HFFc6 (cell line): ENCODE results near the gene LPCAT2. TPM values are rescaled to one million over a fixed set of nuclear protein-coding genes. Genes with fewer than 3 reads are reported as not detected.

Experiments used
- DNase-seq: peaks from one replicate; pipeline ENCODE4 v3.0.0-alpha.2; 2018
- H3K27ac Mint-ChIP-seq: 2 replicates; pipeline ENCODE4 v1.8.0; 2020; ENCODE audit warnings: mild to moderate bottlenecking, mixed read lengths
- H3K27me3 Mint-ChIP-seq: 2 replicates; pipeline ENCODE4 v1.8.0; 2021; ENCODE audit warnings: mild to moderate bottlenecking, moderate library complexity, mixed read lengths; ENCODE audit not compliant: insufficient read depth
- H3K36me3 Mint-ChIP-seq: 2 replicates; pipeline ENCODE4 v1.8.0; 2021; ENCODE audit warnings: low read depth, mixed read lengths
- H3K4me1 Mint-ChIP-seq: 2 replicates; pipeline ENCODE4 v1.8.0; 2020; ENCODE audit warnings: low read depth, mixed read lengths
- H3K4me3 Mint-ChIP-seq: 2 replicates; pipeline ENCODE4 v1.8.0; 2020; ENCODE audit warnings: mild to moderate bottlenecking, moderate library complexity, mixed read lengths
- H3K9me3 Mint-ChIP-seq: 2 replicates; pipeline ENCODE4 v1.8.0; 2020; ENCODE audit warnings: mild to moderate bottlenecking, mixed read lengths
- total RNA-seq, 6 experiments: library from RNA; stranded (reverse); fragmentation: NEBNext Ultra II Directional; extraction: Animal tissue kit (Norgen Biotek cat#: 25700); gene quantifications; 2 replicates in 1 of 6; 3 replicates in 5 of 6; pipeline ENCODE4 v1.2.3, GENCODE V29; 2021
- TF ChIP-seq, protein P1 (sequence below): fragments of 200-600 bp; sonication (generic); IDR thresholded peaks from 2 replicates; pipeline ENCODE4 v1.5.0; 2021; ENCODE audit warnings: antibody characterized with exemption, mild to moderate bottlenecking

The LPCAT2 gene
- total RNA-seq, 6 experiments from 2014 or later: 22.3 to 36.1 (median 27.5) TPM

DNA sequence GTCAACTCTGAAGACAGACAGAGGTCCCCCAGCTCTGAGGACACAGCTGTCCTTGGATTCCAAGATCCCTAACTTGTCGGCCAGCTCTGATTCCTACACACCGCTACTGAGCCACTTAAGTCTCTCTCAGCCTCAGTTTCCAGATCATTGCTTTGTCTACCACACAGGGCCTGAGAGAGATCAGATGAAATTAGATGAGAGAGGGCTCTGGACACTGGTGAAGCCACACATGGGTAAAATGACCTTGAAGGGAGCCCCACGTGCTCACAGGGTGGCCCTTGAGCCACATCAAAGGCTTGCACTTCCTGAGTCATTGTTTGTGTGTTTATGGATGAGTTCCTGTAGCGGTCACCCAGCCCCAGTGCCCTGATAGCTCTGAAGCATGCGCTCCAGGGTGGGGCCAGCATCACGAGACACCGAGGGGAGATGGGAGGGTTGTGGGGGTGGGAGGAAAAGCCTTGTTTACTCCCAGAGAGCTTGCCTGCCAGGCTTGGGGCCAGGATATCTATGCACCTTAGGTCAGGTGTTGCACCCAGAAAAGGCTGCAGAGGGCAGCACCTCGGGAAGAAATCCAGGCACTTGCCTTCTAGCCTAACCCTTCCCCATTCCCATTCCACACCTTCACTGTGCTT is 114.2 kb downstream of the LPCAT2 start:
- Mint-ChIP-seq H3K27me3 (peaks cover 11% of the 10 kb centered on the region; the same call in 1 of the 2 replicates), H3K36me3 (no peaks in the 10 kb centered on the region), H3K4me3 (no peak overlapping the region), H3K9me3 (no peaks in the 10 kb centered on the region), H3K27ac (no peak overlapping the region), H3K4me1 (peaks cover 6% of the 10 kb centered on the region; the same call in 1 of the 2 replicates)
- TF ChIP-seq, protein P1, sequence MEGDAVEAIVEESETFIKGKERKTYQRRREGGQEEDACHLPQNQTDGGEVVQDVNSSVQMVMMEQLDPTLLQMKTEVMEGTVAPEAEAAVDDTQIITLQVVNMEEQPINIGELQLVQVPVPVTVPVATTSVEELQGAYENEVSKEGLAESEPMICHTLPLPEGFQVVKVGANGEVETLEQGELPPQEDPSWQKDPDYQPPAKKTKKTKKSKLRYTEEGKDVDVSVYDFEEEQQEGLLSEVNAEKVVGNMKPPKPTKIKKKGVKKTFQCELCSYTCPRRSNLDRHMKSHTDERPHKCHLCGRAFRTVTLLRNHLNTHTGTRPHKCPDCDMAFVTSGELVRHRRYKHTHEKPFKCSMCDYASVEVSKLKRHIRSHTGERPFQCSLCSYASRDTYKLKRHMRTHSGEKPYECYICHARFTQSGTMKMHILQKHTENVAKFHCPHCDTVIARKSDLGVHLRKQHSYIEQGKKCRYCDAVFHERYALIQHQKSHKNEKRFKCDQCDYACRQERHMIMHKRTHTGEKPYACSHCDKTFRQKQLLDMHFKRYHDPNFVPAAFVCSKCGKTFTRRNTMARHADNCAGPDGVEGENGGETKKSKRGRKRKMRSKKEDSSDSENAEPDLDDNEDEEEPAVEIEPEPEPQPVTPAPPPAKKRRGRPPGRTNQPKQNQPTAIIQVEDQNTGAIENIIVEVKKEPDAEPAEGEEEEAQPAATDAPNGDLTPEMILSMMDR: peak; percentile 40; the same call in 1 of the 2 replicates
- DNase-seq: no peak

DNA sequence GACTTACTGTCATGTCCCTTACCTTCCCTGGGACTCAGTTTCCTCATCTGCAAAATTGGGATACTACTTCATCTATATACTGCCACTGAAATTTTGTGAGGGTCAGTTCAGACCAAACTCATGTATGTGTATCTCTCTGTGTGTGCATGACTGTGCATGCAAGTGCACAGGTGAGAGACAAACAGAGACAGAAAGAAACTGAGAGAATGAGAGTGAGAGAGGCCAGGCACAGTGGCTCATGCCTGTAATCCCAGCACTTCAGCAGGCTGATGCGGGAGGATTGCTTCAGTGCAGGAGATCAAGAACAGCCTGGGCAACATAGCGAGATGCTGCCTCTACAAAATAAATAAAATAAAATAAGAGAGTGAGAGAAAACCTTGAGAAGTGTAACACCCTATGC is 114.8 kb downstream of the LPCAT2 start:
- Mint-ChIP-seq H3K4me1 (peaks cover 6% of the 10 kb centered on the region; the same call in 1 of the 2 replicates), H3K36me3 (no peaks in the 10 kb centered on the region), H3K27ac (no peak overlapping the region), H3K4me3 (no peak overlapping the region), H3K27me3 (peaks cover 9% of the 10 kb centered on the region; the same call in 1 of the 2 replicates), H3K9me3 (no peaks in the 10 kb centered on the region)
- TF ChIP-seq, protein P1: no peak
- DNase-seq: no peak

DNA sequence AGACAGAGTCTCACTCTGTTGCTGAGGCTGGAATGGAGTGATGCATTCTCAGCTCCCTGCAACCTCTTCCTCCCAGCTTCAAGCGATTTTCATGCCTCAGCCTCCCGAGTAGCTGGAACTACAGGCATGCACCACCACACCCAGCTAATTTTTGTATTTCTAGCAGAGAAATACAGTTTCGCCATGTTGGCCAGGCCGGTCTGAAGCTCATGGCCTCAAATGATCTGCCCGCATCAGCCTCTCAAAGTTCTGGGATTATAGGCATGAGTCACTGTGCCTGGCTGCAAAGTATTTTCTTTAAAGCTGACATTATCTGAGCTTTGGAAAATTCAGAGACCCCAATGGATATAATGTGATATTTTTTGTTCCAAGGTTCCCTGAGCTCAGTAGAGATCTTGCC is 115.8 kb downstream of the LPCAT2 start:
- TF ChIP-seq, protein P1: no peak
- peaks cover 6% of the 10 kb centered on the region; the same call in 1 of the 2 replicates for H3K4me1 Mint-ChIP-seq
- no peaks in the 10 kb centered on the region for H3K9me3 Mint-ChIP-seq
- H3K27me3 Mint-ChIP-seq: peaks cover 8% of the 10 kb centered on the region; the same call in 1 of the 2 replicates
- H3K4me3 Mint-ChIP-seq: no peak overlapping the region
- H3K36me3 Mint-ChIP-seq: no peaks in the 10 kb centered on the region
- no peak overlapping the region for H3K27ac Mint-ChIP-seq
- DNase-seq: no peak

DNA sequence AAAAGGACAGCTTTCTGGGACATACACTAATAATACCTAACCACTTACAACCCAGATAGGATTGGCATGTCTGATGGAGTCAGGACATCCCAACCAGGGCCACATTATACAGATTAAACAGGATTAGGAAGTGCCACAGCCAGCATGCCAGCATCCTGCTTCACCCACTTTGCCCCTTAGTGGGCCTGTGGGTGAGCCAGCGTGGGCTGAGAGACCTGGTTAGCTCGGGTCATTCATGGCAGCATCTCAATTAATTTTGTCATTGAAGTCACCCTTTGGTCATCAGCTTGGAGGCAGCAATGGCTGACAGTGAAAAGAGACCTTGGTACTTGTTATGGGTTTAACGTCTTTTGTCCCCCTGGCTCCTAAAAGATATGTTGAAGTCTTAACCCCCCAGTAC is 117.0 kb downstream of the LPCAT2 start:
- no peak for DNase-seq
- no peak overlapping the region for H3K4me3 Mint-ChIP-seq
- no peak overlapping the region for H3K27ac Mint-ChIP-seq
- TF ChIP-seq, protein P1: no peak
- peaks cover 6% of the 10 kb centered on the region; the same call in 1 of the 2 replicates for H3K4me1 Mint-ChIP-seq
- H3K9me3 Mint-ChIP-seq: no peaks in the 10 kb centered on the region
- peaks cover 6% of the 10 kb centered on the region; the same call in 1 of the 2 replicates for H3K27me3 Mint-ChIP-seq
- H3K36me3 Mint-ChIP-seq: no peaks in the 10 kb centered on the region

DNA sequence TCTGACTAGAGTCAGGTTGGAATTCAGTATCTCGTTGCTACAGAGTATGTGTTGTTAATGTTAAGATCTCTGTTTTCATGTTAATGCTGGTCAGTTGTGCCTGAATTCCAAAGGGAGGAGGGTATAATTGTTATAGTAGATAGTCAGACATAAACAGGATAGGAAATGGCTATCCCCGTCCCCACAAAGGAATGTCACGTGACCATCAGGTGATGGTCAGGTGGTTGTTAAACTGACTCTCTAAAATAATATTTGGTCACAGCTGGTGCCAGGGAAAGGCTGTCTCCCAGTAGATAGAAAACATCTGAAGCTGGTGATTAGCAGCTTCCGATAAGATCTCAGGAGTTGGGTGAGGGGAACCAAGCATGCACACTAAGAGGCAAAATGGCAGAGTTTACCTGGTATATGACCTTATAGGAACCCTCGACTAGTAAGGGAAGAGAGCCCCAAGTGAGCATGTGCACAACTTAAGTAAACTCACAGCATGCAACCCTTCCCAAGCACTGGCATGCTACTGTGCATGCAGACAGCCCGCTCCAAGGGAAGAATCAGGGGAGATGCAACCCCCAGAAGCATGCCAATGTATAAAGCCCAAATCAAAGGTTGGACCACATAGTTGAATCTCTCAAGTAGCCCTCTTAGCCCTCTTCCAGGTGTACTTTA is 119.6 kb downstream of the LPCAT2 start:
- no peaks in the 10 kb centered on the region for H3K36me3 Mint-ChIP-seq
- no peak overlapping the region for H3K27ac Mint-ChIP-seq
- H3K9me3 Mint-ChIP-seq: no peaks in the 10 kb centered on the region
- H3K4me3 Mint-ChIP-seq: no peak overlapping the region
- no peak for DNase-seq
- no peaks in the 10 kb centered on the region for H3K4me1 Mint-ChIP-seq
- TF ChIP-seq, protein P1: no peak
- H3K27me3 Mint-ChIP-seq: peaks cover 6% of the 10 kb centered on the region; the same call in 1 of the 2 replicates
